DND-41 (cell line): ENCODE measurements around the gene CLCF1.

Experiments used
- CTCF ChIP-seq: IDR thresholded peaks from 2 replicates; pipeline ENCODE4 v1.5.1; 2012; ENCODE audit warnings: borderline replicate concordance, low read length, moderate library complexity, mild to moderate bottlenecking; ENCODE audit not compliant: poor library complexity, severe bottlenecking; ENCODE audit errors: extremely low read depth
- EZH2 ChIP-seq: IDR thresholded peaks from 3 replicates; pipeline ENCODE4 v1.6.1; 2012; ENCODE audit warnings: borderline replicate concordance, low read depth, mild to moderate bottlenecking, moderate library complexity, low read length, inconsistent platforms; ENCODE audit not compliant: severe bottlenecking

GRCh38 chr11:67409261-67409666 lies 35.9 kb upstream of the CLCF1 start:
- TF ChIP-seq CTCF (no peak), EZH2 (no peak)
